Fibroblast of gingiva (primary cell): ENCODE data around the gene FAM131C.
"Not testable (repeated sequence)": the region's sequence is repeated elsewhere in the genome, so short reads cannot be mapped to it uniquely, and the experiment has no call there.

Source experiments
- DNase-seq: peaks from one replicate; pipeline ENCODE4 v3.0.0-alpha.2; 2011; ENCODE audit warnings: low read depth

The FAM131C gene

GRCh38 chr1:16058394-16059120, 14.9 kb downstream of the FAM131C start:
- DNase-seq: not testable (repeated sequence)

- not testable (repeated sequence) for DNase-seq
These were observed 16.0 kb downstream of the FAM131C start for GRCh38 chr1:16057314-16057915.

DNA sequence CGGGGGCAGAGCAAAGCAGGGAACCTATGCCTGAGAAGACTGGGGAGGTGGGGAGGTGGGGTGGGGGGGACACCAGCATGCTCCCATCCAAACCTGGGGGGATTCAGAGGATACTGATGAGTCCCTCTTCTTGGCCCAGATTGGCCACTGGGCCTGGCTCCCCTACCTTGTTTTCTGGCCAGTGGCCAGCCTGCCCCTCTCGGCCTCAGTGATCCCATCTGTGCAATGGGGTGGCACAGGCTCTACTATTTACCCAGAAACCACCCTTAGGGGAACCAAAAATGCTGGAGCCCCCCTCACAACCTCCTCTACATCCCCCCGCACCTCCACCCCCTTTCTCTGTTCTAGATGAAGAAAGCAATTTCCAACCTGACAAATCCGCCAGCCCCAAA, 16.9 kb downstream of the FAM131C start:
- DNase-seq: not testable (repeated sequence)

- DNase-seq: peak; percentile 48
These were observed 17.6 kb downstream of the FAM131C start for GRCh38 chr1:16055613-16056520.

GRCh38 chr1:16054598-16055540, 18.6 kb downstream of the FAM131C start:
- no peak for DNase-seq

DNA sequence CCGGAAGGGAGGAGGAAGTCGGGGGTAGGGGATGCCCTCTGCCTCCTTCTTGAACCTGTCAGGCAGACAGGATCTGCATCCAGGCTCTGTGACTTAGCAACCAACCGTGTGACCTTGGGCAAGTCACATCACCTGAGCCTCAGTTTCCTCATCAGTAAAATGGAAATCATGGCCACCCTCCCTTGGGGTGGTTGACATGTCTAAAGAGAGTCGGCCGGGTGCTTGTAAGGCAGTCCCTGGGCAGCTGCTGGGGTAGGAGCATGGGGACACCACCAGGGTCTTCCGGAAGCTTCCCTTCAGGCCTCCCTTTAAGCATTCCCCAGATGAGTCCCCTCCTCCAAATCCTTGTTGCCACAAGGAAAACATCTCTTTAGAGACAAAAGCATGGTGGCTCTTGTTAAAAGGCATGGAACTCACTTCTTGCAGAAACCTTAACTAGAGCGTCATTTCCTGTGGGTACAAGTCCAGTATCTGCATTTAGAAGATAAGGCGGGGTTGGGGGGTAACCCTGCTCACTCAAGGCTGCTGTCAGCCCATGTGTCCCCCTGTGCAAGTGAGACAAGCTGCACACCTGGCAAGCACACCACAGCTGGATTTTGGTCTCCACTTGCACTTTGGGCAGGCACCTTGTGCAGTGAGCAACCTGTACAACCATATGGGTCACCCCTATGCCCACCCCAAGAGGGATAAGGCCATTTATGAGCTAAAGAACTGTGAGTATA, 19.5 kb downstream of the FAM131C start:
- DNase-seq: no peak

DNA sequence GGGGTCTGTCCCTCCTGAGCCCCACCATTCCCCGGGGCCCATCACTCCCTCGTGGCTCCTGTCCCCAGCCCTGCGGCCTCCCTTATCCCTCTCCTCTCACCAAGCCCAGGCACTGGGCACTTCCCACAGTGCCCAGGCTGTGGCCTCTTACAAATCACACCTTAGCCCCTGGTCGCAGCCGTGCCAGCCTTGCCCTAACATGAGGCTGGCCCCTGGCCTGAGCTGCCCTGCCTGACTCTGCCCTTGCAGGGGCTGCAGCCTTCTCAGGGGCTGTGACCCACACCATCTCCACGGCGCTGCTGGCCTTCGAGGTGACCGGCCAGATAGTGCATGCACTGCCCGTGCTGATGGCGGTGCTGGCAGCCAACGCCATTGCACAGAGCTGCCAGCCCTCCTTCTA, 21.5 kb downstream of the FAM131C start:
- DNase-seq: not testable (repeated sequence)

- DNase-seq: no peak
These were observed 22.4 kb downstream of the FAM131C start for GRCh38 chr1:16051039-16051438.

- no peak for DNase-seq
These were observed 23.1 kb downstream of the FAM131C start for GRCh38 chr1:16050328-16050727.

- DNase-seq: peak; percentile 29
These were observed 24.8 kb downstream of the FAM131C start for GRCh38 chr1:16048573-16049189.

- DNase-seq: no peak
These were observed 25.5 kb downstream of the FAM131C start for GRCh38 chr1:16047791-16048475.

DNA sequence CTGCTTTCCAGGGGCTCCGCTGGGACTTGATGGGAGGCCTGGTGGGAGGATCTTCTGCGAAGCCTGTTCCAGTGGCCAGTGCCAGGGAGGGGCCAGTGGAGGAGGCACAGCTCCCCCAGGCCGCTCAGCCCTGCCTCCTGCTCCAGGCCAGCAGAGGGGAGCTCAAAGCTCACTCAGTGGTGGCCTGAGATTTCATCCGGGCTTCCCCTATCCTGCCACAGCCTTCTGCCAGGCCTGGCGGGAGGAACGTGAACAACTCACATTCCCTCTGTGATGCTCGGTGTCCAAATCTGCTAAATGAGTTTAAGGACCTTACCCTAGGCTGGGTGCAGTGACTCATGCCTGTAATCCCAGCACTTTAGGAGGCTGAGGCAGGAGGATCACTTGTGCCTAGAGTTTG, 26.6 kb downstream of the FAM131C start:
- DNase-seq: peak; percentile 19

GRCh38 chr1:16043950-16044349, 29.5 kb downstream of the FAM131C start:
- DNase-seq: no peak

GRCh38 chr1:16043521-16043920, 29.9 kb downstream of the FAM131C start, which contains the start of gene CLCNKB:
Gene CLCNKB (plus strand): TSS chr1:16043782. CDS start chr1:16044493, 711 bp downstream.
- DNase-seq: no peak

DNA sequence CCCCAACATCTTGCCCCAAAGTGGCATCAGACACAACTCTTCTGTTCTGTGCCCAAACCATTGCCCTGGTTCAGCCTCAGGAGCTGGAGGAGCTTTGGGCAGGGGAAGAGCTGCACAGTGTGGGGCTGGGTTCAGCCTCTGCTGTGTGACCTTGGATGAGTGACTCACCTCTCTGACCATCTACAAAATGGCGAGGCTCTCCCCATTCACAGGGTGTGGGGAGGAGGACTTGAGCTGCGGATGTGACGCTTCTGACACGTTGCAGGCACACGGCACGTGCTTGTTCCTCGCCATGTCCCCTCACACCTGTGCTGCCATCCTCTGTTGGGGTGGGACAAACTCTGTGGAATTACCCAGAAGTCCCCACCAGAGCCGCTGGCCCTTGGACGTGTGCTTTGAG, 30.8 kb downstream of the FAM131C start:
- not testable (repeated sequence) for DNase-seq

DNA sequence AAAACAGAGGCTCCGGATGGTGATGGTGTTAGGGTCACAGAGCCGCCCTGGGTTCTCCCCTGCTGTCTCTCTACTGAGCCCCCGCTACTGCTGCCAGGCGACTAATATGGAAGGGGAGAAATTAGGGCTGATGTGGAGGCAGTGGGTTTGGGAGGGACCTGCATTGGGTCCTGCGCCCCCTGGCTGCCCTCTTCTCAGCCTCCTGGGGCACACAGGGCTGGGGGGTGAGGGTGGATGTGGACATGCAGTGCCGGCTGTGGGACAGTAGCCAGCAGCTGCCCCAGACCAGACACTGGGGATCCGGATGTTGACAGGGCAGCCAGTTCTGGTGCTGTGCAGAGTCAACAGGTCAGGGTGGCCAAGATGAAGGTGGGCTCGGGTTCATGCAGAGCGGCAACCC, 31.4 kb downstream of the FAM131C start:
- no peak for DNase-seq

DNA sequence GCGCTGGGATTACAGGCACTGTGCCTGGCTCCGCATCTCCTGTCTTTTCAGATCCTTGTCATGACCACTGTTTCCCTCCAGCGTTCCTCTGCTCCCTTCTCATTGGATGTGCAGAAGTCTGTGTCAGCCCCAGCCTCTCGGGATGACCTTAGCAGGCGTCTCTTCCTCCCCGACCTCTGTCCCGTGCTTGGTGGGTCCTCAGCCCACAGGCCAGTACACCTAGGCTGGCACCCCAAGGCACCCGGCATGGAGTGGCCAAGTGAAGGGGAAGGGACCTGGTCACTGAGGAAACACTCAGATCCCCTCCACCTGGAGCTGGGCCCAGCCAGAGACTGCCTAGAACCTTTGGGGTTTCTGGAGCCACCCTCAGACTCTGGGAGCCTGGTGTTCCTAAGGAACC, 32.3 kb downstream of the FAM131C start:
- DNase-seq: no peak

DNA sequence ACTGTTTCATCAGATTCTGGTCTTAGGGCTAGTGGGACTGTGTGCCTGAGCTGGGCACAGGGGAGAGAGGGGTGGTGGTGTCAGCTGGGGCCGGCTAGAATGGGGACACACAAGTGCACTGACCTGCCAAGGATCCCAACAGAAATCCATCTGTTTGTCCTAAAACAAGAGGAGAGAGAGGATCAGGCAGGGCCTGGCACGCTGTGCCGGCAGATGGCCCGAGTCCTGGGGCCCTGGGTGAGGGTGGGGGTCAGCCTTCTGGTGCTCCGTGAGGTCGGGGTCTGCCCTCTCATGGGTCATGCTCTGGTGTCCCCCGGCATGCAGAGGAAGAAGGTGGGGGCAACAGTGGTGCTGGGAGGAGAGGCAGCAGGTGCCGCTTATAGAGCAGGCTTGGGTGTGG, 33.6 kb downstream of the FAM131C start:
- not testable (repeated sequence) for DNase-seq

DNA sequence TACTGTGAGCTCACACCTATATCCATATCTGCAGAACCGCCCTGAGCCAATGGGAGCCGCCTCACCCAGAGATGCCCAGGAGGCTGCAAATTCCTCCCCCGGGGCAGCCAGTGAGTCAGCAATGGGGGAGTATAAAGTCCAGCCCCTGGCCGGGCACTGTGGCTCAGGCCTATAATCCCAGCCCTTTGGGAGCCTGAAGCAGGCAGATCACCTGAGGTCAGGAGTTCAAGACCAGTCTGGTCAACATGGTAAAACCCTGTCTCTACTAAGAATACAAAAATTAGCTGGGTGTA, 34.9 kb downstream of the FAM131C start:
- DNase-seq: no peak

DNA sequence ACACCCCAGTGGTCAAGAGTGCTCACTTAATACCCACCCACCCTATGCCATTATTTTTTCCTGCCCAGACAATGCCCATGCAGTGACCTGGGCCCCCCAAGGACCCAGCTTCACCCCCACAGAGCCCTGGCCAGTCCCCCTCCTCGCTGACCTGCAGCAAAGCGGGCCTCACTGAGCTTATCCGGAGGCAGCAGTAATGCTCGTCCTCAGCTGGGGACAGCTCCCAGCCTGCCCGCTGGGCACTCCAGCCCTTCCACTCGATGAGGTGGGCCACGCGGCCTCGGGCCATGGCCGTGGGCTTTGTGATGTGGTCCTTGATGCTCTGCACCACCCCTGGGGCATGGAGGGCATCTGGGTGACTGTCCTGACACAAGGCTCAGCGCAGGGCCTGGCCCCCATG, 37.0 kb downstream of the FAM131C start:
- DNase-seq: not testable (repeated sequence)
